Neural progenitor cell (in vitro differentiated cells): Measurements from ENCODE around the gene PRSS27.

Experiments
- EZH2 ChIP-seq: fragments of 200-600 bp; sonication (generic); IDR thresholded peaks from 2 replicates; pipeline ENCODE4 v1.6.1; 2017; ENCODE audit warnings: antibody characterized with exemption, mild to moderate bottlenecking, moderate library complexity
- EZH2phosphoT487 ChIP-seq: fragments of 200-600 bp; sonication (generic); IDR thresholded peaks from 2 replicates; pipeline ENCODE4 v1.6.1; 2017; ENCODE audit warnings: antibody characterized with exemption
- TF ChIP-seq, protein P1 (sequence below): fragments of 200-600 bp; sonication (generic); IDR thresholded peaks from 2 replicates; pipeline ENCODE4 v1.5.1; 2017; ENCODE audit warnings: antibody characterized with exemption, mild to moderate bottlenecking

DNA sequence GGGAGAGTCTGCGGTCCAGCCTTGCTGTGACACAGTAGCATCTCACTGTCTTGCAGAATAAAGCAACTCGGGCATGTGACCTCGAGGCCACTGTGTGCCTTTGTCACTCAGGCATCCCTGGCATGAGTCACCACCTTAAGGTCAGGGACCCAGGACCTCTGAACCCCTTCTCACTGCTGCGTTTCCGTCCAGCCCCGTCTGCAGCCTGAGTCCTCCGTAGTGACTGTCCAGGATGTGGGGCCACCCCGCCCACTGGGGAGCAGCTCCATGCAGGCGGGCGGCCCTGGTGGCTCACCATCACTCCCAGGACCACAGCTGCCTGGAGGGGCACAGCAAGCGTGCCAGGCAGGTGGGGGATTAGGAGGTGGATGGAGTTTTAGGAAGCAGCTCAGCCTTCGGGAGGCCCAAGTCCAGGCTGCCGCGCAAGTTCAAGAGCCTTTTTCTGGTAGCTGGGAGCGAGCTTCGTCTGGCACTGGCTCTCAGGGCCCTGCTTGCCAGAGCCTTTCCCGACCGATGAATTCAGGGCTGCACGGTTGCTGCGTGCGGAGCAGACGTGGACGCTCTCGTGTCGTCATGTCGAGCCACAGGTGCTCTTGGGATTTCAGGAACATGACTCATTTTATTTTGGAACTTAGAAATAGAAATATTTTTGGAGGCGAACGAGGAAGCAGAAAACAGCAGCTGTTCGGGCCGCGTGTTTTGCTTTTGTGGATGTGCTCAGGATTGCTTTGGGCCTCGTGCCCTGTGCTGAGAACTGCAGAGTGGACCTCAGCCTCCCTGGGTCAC lies 20.9 kb downstream of the PRSS27 start:
- no peak for TF ChIP-seq EZH2
- no peak for TF ChIP-seq EZH2phosphoT487
- TF ChIP-seq, protein P1, sequence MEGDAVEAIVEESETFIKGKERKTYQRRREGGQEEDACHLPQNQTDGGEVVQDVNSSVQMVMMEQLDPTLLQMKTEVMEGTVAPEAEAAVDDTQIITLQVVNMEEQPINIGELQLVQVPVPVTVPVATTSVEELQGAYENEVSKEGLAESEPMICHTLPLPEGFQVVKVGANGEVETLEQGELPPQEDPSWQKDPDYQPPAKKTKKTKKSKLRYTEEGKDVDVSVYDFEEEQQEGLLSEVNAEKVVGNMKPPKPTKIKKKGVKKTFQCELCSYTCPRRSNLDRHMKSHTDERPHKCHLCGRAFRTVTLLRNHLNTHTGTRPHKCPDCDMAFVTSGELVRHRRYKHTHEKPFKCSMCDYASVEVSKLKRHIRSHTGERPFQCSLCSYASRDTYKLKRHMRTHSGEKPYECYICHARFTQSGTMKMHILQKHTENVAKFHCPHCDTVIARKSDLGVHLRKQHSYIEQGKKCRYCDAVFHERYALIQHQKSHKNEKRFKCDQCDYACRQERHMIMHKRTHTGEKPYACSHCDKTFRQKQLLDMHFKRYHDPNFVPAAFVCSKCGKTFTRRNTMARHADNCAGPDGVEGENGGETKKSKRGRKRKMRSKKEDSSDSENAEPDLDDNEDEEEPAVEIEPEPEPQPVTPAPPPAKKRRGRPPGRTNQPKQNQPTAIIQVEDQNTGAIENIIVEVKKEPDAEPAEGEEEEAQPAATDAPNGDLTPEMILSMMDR, result no peak
